ENCODE data around the gene MPEG1.

Gene MPEG1

GRCh38 chr11:59185386-59185945, 27.3 kb downstream of the MPEG1 start:
- no peak for TF ChIP-seq CTCF (IDR thresholded peaks at IDR 0.05; ENCODE audit: low read length, missing control alignments)
- no peak overlapping the region for H3K4me3 ChIP-seq (replicated peaks; ENCODE audit: low read depth, low read length)
- DNase-seq (ENCODE audit: low read depth) = peak; percentile 30

- TF ChIP-seq CTCF (IDR thresholded peaks at IDR 0.05; ENCODE audit: low read length, missing control alignments) = no peak
- DNase-seq (ENCODE audit: low read depth) = no peak
- no peak overlapping the region for H3K4me3 ChIP-seq (replicated peaks; ENCODE audit: low read depth, low read length)
Observed at GRCh38 chr11:59184691-59185339, 27.9 kb downstream of the MPEG1 start.

DNA sequence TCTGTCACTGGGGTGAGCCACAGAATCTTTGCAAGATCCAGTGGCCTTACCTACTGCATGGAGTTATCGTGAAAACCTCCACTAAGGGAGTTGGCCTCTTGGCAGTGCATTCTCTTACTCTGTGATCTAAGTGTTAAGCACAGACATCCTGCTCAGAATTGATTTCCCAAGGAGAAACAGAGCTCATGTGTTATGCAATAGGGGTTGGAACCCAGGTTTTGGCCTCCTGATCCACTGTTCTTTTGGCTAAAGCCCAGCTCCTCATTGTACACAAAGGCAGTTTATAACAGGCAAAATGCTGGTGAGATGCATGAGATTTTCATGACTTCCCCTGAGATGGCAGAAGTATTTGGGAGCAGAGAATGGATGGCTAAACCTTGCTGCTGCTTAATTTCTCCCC, 29.0 kb downstream of the MPEG1 start:
- no peak for TF ChIP-seq CTCF (IDR thresholded peaks at IDR 0.05; ENCODE audit: low read length, missing control alignments)
- no peak overlapping the region for H3K4me3 ChIP-seq (replicated peaks; ENCODE audit: low read depth, low read length)
- peak; percentile 88 for DNase-seq (ENCODE audit: low read depth)

DNA sequence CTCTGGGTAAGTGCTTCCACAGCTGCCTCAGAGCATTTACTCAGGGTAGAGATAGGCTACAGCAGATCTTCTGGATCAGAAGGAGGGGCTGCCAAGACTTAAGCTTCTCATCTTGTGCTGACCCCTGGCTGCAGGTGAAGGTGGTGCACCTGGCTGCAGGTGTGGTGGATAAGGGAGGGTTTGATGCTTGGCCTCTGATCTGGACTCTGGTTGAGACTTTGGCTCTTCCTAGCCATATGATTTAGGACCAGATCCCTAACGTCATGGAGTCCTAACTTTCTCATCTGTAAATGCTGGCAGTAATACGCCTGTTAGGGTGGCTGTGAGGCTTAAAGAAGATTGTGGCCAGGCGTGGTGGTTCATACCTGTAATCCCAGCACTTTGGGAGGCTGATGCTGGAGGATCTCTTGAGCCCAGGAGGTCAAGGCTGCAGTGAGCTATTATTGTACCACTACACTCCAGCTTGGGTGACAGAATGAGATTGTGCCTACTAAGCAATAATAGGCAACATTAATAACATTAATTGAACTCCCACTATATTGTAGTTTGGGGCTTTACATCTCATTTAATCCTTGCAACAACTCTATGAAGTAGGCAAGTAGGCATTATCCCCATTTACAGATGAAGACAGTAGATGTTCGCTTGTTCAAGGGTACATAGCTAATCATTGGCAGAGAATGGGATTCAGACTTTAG, 30.1 kb downstream of the MPEG1 start:
- no peak overlapping the region for H3K4me3 ChIP-seq (replicated peaks; ENCODE audit: low read depth, low read length)
- no peak for DNase-seq (ENCODE audit: low read depth)
- peak; percentile 12 for TF ChIP-seq CTCF (IDR thresholded peaks at IDR 0.05; ENCODE audit: low read length, missing control alignments)

- TF ChIP-seq CTCF (IDR thresholded peaks at IDR 0.05; ENCODE audit: low read length, missing control alignments) = no peak
- no peak for DNase-seq (ENCODE audit: low read depth)
Observed at GRCh38 chr11:59181746-59182456, 30.8 kb downstream of the MPEG1 start.

GRCh38 chr11:59180907-59181306, 31.8 kb downstream of the MPEG1 start:
- TF ChIP-seq CTCF (IDR thresholded peaks at IDR 0.05; ENCODE audit: low read length, missing control alignments) = no peak
- no peak for DNase-seq (ENCODE audit: low read depth)
- no peak overlapping the region for H3K4me3 ChIP-seq (replicated peaks; ENCODE audit: low read depth, low read length)

More at GRCh38 chr11:59181746-59182456, 30.8 kb downstream of the MPEG1 start:
- no peak overlapping the region for H3K4me3 ChIP-seq (replicated peaks; ENCODE audit: low read depth, low read length)

Data from fibroblast of pulmonary artery (primary cell).